IMR-90 (cell line): ENCODE data around the gene ADCY5. TPM values are rescaled to one million over a fixed set of nuclear protein-coding genes. Genes with fewer than 3 reads are reported as not detected.

Source experiments
- ATAC-seq: fragments of 200-7000 bp; cut with Tn5 transposase; 2 replicates; pipeline ENCODE4 v1.9.1; 2020; ENCODE audit warnings: low read depth, mild to moderate bottlenecking, moderate library complexity
- BruUV-seq: library from RNA; stranded (reverse); fragments of 400-500 nt; replicated peaks from 2 replicates; lab custom pipeline; 2021; lab: Mats Ljungman, UMichigan
- CTCF ChIA-PET: fragments of 300-600 bp; formaldehyde crosslinking; extraction: SDS; loops from one replicate; lab custom pipeline; 2021; ENCODE audit warnings: antibody characterized with exemption; lab: Yijun Ruan, JAX
- POLR2A ChIA-PET: fragments of 300-600 bp; sonication (Branson Sonifier 250); formaldehyde crosslinking; loops from one replicate; lab custom pipeline; 2022; ENCODE audit warnings: antibody characterized with exemption; ENCODE audit not compliant: unreplicated experiment; lab: Charles Lee
- DNase-seq: peaks from one replicate; pipeline ENCODE4 v3.0.0; 2013
- H2AFZ ChIP-seq: replicated peaks from 2 replicates; pipeline ENCODE3; 2013; ENCODE audit warnings: low read length, mild to moderate bottlenecking; ENCODE audit not compliant: poor library complexity
- H2AK5ac ChIP-seq: 2 replicates; pipeline ENCODE4 v1.6.1; 2013; ENCODE audit warnings: low read depth, low read length, inconsistent platforms
- H2AK9ac ChIP-seq: replicated peaks from 2 replicates; pipeline ENCODE3; 2013; ENCODE audit warnings: mild to moderate bottlenecking, low read depth, low read length, moderate library complexity; ENCODE audit not compliant: poor library complexity
- H2BK120ac ChIP-seq: 2 replicates; pipeline ENCODE4 v1.6.1; 2013; ENCODE audit warnings: low read depth, low read length, inconsistent platforms
- H2BK15ac ChIP-seq: 3 replicates; pipeline ENCODE4 v1.6.1; 2013; ENCODE audit warnings: low read depth, low read length, inconsistent platforms
- H2BK20ac ChIP-seq: 2 replicates; pipeline ENCODE4 v1.6.1; 2013; ENCODE audit warnings: low read depth, mild to moderate bottlenecking, inconsistent platforms, low read length, moderate library complexity
- H2BK5ac ChIP-seq: 2 replicates; pipeline ENCODE4 v1.6.1; 2013; ENCODE audit warnings: mild to moderate bottlenecking, low read depth, low read length, inconsistent platforms; ENCODE audit not compliant: poor library complexity, severe bottlenecking
- H3K14ac ChIP-seq: replicated peaks from 2 replicates; pipeline ENCODE4 v1.6.1; 2013; ENCODE audit warnings: low read depth, low read length, inconsistent platforms
- H3K18ac ChIP-seq: 2 replicates; pipeline ENCODE4 v1.6.1; 2013; ENCODE audit warnings: low read depth, low read length, control low read depth
- H3K23ac ChIP-seq: 2 replicates; pipeline ENCODE4 v1.6.1; 2013; ENCODE audit warnings: low read depth, low read length, inconsistent platforms
- H3K27ac ChIP-seq: 2 replicates; pipeline ENCODE4 v1.5.1; 2013; ENCODE audit warnings: mild to moderate bottlenecking, control low read depth, low read length; ENCODE audit not compliant: insufficient read depth
- H3K27me3 ChIP-seq: 2 replicates; pipeline ENCODE4 v1.6.1; 2013; ENCODE audit warnings: low read length; ENCODE audit not compliant: control insufficient read depth, insufficient read depth
- H3K36me3 ChIP-seq: 2 replicates; pipeline ENCODE4 v1.6.1; 2013; ENCODE audit warnings: low read length, mixed read lengths; ENCODE audit not compliant: control insufficient read depth, insufficient read depth
- H3K4ac ChIP-seq: 2 replicates; pipeline ENCODE4 v1.6.1; 2013; ENCODE audit warnings: low read depth, low read length, inconsistent platforms
- H3K4me1 ChIP-seq: 2 replicates; pipeline ENCODE4 v1.6.1; 2013; ENCODE audit warnings: low read length, mixed read lengths; ENCODE audit not compliant: control insufficient read depth, insufficient read depth
- H3K4me2 ChIP-seq: 2 replicates; pipeline ENCODE4 v1.6.1; 2013; ENCODE audit warnings: low read depth, mild to moderate bottlenecking, control low read depth, low read length, moderate library complexity
- H3K4me3 ChIP-seq: 2 replicates; pipeline ENCODE4 v1.5.1; 2013; ENCODE audit warnings: low read depth, mild to moderate bottlenecking, control low read depth, low read length, moderate library complexity; ENCODE audit not compliant: insufficient read depth
- H3K56ac ChIP-seq: 2 replicates; pipeline ENCODE4 v1.6.1; 2013; ENCODE audit warnings: low read length, inconsistent platforms; ENCODE audit not compliant: insufficient read depth; ENCODE audit errors: extremely low read depth
- H3K79me1 ChIP-seq, 2 experiments: 2 replicates each; pipeline ENCODE4 v1.6.1; 2013; ENCODE audit warnings: low read length in 2 of 2, inconsistent platforms in 1 of 2, low read depth in 1 of 2
- H3K9ac ChIP-seq: 2 replicates; pipeline ENCODE4 v1.6.1; 2013; ENCODE audit warnings: low read depth, low read length, control low read depth
- H3K9me1 ChIP-seq: 2 replicates; pipeline ENCODE4 v1.6.1; 2013; ENCODE audit warnings: low read length, inconsistent platforms; ENCODE audit not compliant: insufficient read depth
- H3K9me3 ChIP-seq: 2 replicates; pipeline ENCODE4 v1.6.1; 2013; ENCODE audit warnings: low read length; ENCODE audit not compliant: control insufficient read depth, insufficient read depth
- H4K20me1 ChIP-seq: 2 replicates; pipeline ENCODE4 v1.6.1; 2013; ENCODE audit warnings: low read length, inconsistent platforms; ENCODE audit not compliant: insufficient read depth
- H4K5ac ChIP-seq: 2 replicates; pipeline ENCODE4 v1.6.1; 2013; ENCODE audit warnings: mild to moderate bottlenecking, low read depth, low read length, control low read depth
- H4K8ac ChIP-seq, 2 experiments: 2 replicates each; pipeline ENCODE4 v1.6.1; 2013; ENCODE audit warnings: low read depth in 2 of 2, low read length in 2 of 2, control low read depth in 1 of 2, inconsistent platforms in 1 of 2
- H4K91ac ChIP-seq: 2 replicates; pipeline ENCODE4 v1.6.1; 2013; ENCODE audit warnings: low read depth, low read length, inconsistent platforms; ENCODE audit not compliant: insufficient read depth
- BHLHE40 ChIP-seq: fragments of 150-350 bp; IDR thresholded peaks from 2 replicates; pipeline ENCODE4 v1.6.1; 2016; ENCODE audit warnings: mild to moderate bottlenecking, low read depth, low read length
- CEBPB ChIP-seq: IDR thresholded peaks from 2 replicates; pipeline ENCODE4 v1.6.1; 2012; ENCODE audit warnings: low read depth, low read length, improper control_type of control experiment
- CHD1 ChIP-seq: IDR thresholded peaks from 2 replicates; pipeline ENCODE4 v1.6.1; 2012; ENCODE audit warnings: low read depth, low read length, improper control_type of control experiment
- ELK1 ChIP-seq: fragments of 150-350 bp; IDR thresholded peaks from 2 replicates; pipeline ENCODE4 v1.6.1; 2016; ENCODE audit warnings: low read depth, mild to moderate bottlenecking, low read length, moderate library complexity, borderline replicate concordance
- MAFK ChIP-seq: IDR thresholded peaks from 2 replicates; pipeline ENCODE4 v1.6.1; 2012; ENCODE audit warnings: low read depth, low read length, improper control_type of control experiment
- MXI1 ChIP-seq: IDR thresholded peaks from 2 replicates; pipeline ENCODE4 v1.6.1; 2012; ENCODE audit warnings: low read depth, mild to moderate bottlenecking, low read length, moderate library complexity, borderline replicate concordance
- RAD21 ChIP-seq: IDR thresholded peaks from 2 replicates; pipeline ENCODE4 v1.6.1; 2012; ENCODE audit warnings: low read length, improper control_type of control experiment
- RCOR1 ChIP-seq: IDR thresholded peaks from 2 replicates; pipeline ENCODE4 v1.6.1; 2012; ENCODE audit warnings: mild to moderate bottlenecking, low read length, improper control_type of control experiment; ENCODE audit not compliant: insufficient replicate concordance
- RFX5 ChIP-seq: IDR thresholded peaks from 2 replicates; pipeline ENCODE4 v1.8.0; 2012; ENCODE audit warnings: low read depth, mild to moderate bottlenecking, low read length, moderate library complexity
- SMC3 ChIP-seq: fragments of 150-350 bp; IDR thresholded peaks from 2 replicates; pipeline ENCODE4 v1.6.1; 2016; ENCODE audit warnings: low read depth, mild to moderate bottlenecking, antibody characterized with exemption, low read length, moderate library complexity
- WGBS, 2 experiments: methylation state at CpG; one replicate each; pipeline versions ENCODE4 v1.1.5 to v1.1.7; 2013; ENCODE audit warnings: missing lambda C conversion rate in 2 of 2; ENCODE audit not compliant: insufficient read length in 1 of 2; ENCODE audit errors: extremely low coverage in 2 of 2; 5-methylcytosine and 5-hydroxymethylcytosine counted together
- dilution Hi-C: fragments of 300-500 bp; cut with HindIII; formaldehyde crosslinking; loops from one replicate; pipeline ENCODE4 v1.14.3; 2018; ENCODE audit warnings: low sequenced_read_pairs; ENCODE audit not compliant: unreplicated experiment
- in situ Hi-C: fragments of 300-500 bp; cut with MboI; formaldehyde crosslinking; loops from 3 replicates; pipeline ENCODE4 v1.14.3; 2019; ENCODE audit warnings: low sequenced_read_pairs, inconsistent platforms, mixed read lengths
- intact Hi-C: fragments of 100-400 bp; cut with micrococcal nuclease; formaldehyde crosslinking; loops from 2 replicates; pipeline ENCODE4 v1.10.0; 2022
- polyA plus RNA-seq, 3 experiments: library from polyadenylated mRNA; depleted of rRNA; stranded (reverse); fragments of >200 nt; gene quantifications; 2 replicates each; pipeline ENCODE4 v1.2.3, GENCODE V29; 2012; ENCODE audit warnings: low replicate concordance in 1 of 3
- total RNA-seq: library from RNA; depleted of rRNA; stranded (reverse); fragments of >200 nt; gene quantifications from 2 replicates; pipeline ENCODE4 v1.2.3, GENCODE V29; 2012

The ADCY5 gene
- total and polyA plus RNA-seq, 2 of the 4 experiments (the other 2 are of a cell fraction) = 0.14 to 0.18 TPM

GRCh38 chr3:123344907-123345594, 103.8 kb downstream of the ADCY5 start:
- ChIA-PET POLR2A (no interaction called here), CTCF (interaction anchor here (0.7 kb wide), 1 partner anchor 382 kb away, joined by 3 read pairs; no protein-coding TSS in a partner anchor)
- no TSS peak for BruUV-seq
- ATAC-seq = no peak
- dilution Hi-C loops (no loop called here), intact Hi-C loops (no loop called here), in situ Hi-C loops (no loop called here)
- no peaks in the 10 kb centered on the region; the same call in 1 of the 2 replicates for H3K4me1 ChIP-seq
- H2AK9ac ChIP-seq = no peak overlapping the region
- no peak overlapping the region for H4K91ac ChIP-seq
- no peak overlapping the region for H3K4me3 ChIP-seq
- no peak overlapping the region for H3K4me2 ChIP-seq
- H2BK5ac ChIP-seq = no peak overlapping the region
- H3K27me3 ChIP-seq = peaks cover 61% of the 10 kb centered on the region
- no peak overlapping the region for H2BK120ac ChIP-seq
- no peaks in the 10 kb centered on the region for H3K79me1 ChIP-seq
- H2AK5ac ChIP-seq = no peak overlapping the region
- H3K27ac ChIP-seq = no peak overlapping the region
- no peak for DNase-seq
- H3K4ac ChIP-seq = no peak overlapping the region
- no peak overlapping the region for H4K8ac ChIP-seq
- H2AFZ ChIP-seq = no peak overlapping the region
- H4K20me1 ChIP-seq = no peaks in the 10 kb centered on the region; the same call in 1 of the 2 replicates
- no peak overlapping the region for H3K14ac ChIP-seq
- no peak overlapping the region for H4K5ac ChIP-seq
- H3K56ac ChIP-seq = no peak overlapping the region
- peaks cover 3% of the 10 kb centered on the region; the same call in 1 of the 2 replicates for H3K9me1 ChIP-seq
- no peak overlapping the region for H3K9ac ChIP-seq
- WGBS, 2 experiments = 95% methylated on average over 3 of the region's 13 CpGs; no CpG with 5 or more reads in 1 of the 2 experiments
- no peak overlapping the region for H3K18ac ChIP-seq
- no peak for TF ChIP-seq CEBPB
- no peak for TF ChIP-seq RFX5
- TF ChIP-seq MAFK = no peak
- no peak for TF ChIP-seq CHD1
- no peak for TF ChIP-seq SMC3
- TF ChIP-seq BHLHE40 = no peak
- no peak for TF ChIP-seq RAD21
- no peak for TF ChIP-seq RCOR1
- TF ChIP-seq MXI1 = no peak
- TF ChIP-seq ELK1 = no peak
- H3K23ac ChIP-seq = no peak overlapping the region
- no peak overlapping the region for H2BK15ac ChIP-seq
- no peak overlapping the region for H2BK20ac ChIP-seq
- H3K36me3 ChIP-seq = no peaks in the 10 kb centered on the region
- H3K9me3 ChIP-seq = no peaks in the 10 kb centered on the region
